ENCODE results near the gene RBBP7. TPM values are rescaled to one million over a fixed set of nuclear protein-coding genes. Genes with fewer than 3 reads are reported as not detected.

RBBP7 gene
- total RNA-seq, 1 donor from 2014 or later: 77.4 TPM

GRCh38 chrX:16903274-16904022 lies 33.3 kb upstream of the RBBP7 start:
- H3K36me3 ChIP-seq (ENCODE audit: control insufficient read depth, insufficient read depth, low read length): no peaks in the 10 kb centered on the region
- H3K27me3 ChIP-seq (ENCODE audit: control insufficient read depth, insufficient read depth, low read length): no peaks in the 10 kb centered on the region
- FAIRE-seq (no peak), DNase-seq (ENCODE audit: low read depth) (no peak)
- H3K4me3 ChIP-seq (ENCODE audit: low read depth, low read length): no peak overlapping the region
- TF ChIP-seq, protein P1, sequence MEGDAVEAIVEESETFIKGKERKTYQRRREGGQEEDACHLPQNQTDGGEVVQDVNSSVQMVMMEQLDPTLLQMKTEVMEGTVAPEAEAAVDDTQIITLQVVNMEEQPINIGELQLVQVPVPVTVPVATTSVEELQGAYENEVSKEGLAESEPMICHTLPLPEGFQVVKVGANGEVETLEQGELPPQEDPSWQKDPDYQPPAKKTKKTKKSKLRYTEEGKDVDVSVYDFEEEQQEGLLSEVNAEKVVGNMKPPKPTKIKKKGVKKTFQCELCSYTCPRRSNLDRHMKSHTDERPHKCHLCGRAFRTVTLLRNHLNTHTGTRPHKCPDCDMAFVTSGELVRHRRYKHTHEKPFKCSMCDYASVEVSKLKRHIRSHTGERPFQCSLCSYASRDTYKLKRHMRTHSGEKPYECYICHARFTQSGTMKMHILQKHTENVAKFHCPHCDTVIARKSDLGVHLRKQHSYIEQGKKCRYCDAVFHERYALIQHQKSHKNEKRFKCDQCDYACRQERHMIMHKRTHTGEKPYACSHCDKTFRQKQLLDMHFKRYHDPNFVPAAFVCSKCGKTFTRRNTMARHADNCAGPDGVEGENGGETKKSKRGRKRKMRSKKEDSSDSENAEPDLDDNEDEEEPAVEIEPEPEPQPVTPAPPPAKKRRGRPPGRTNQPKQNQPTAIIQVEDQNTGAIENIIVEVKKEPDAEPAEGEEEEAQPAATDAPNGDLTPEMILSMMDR (IDR thresholded peaks at IDR 0.05; ENCODE audit: insufficient read depth, low read length, severe bottlenecking): no peak

GRCh38 chrX:16897445-16897844 lies 27.3 kb upstream of the RBBP7 start:
- FAIRE-seq: no peak
- TF ChIP-seq, protein P1 (IDR thresholded peaks at IDR 0.05; ENCODE audit: insufficient read depth, low read length, severe bottlenecking): no peak

DNA sequence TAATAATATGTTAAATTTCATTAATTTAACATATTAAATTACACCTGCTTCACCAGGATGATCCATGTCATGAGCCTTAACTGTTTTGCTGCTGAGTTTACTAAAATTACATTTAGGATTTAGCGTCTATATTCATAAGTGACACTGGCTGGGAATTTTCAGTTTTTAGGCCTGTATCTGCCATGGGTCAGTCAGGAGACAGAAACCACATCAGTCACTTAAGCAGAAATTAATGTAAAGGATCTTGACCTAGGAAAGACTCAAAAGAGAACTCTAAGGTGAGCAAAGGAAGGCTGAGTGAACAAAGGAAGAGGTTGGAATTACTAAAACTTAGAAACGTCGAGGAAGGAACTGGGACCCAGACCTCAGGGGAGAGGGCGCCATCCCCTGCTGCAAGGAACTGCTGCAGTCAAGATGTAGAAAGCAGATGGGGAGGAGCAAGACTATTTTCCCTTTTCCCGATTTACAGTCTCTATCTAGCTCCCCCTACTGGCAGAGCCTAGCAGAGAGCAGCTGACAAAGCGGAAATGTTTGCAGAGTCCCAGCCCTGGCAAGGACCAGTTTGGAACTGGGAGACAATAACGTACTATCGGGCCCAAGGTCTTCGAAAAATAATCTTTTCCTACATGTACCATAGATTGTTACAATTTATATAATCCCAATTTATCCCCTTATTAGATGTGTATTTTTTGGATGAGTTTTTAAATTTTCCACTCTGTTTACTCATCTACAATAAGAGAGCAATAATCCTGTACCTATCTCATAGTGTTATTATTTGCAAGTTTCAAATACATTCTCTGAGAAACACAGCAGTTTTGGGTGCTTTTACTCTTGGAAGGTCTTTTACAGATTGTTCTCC lies 22.6 kb upstream of the RBBP7 start:
- peak; percentile 65 for DNase-seq (ENCODE audit: low read depth)
- Histone ChIP-seq H3K36me3 (ENCODE audit: control insufficient read depth, insufficient read depth, low read length) (no peaks in the 10 kb centered on the region), H3K27me3 (ENCODE audit: control insufficient read depth, insufficient read depth, low read length) (no peaks in the 10 kb centered on the region), H3K4me3 (ENCODE audit: low read depth, low read length) (no peak overlapping the region)
- TF ChIP-seq, protein P1 (IDR thresholded peaks at IDR 0.05; ENCODE audit: insufficient read depth, low read length, severe bottlenecking): peak; percentile 75
- FAIRE-seq: no peak

More at GRCh38 chrX:16897445-16897844, 27.3 kb upstream of the RBBP7 start:
- Histone ChIP-seq H3K27me3 (ENCODE audit: control insufficient read depth, insufficient read depth, low read length) (no peaks in the 10 kb centered on the region), H3K36me3 (ENCODE audit: control insufficient read depth, insufficient read depth, low read length) (no peaks in the 10 kb centered on the region), H3K4me3 (ENCODE audit: low read depth, low read length) (no peak overlapping the region)
- DNase-seq (ENCODE audit: low read depth): no peak

DNA sequence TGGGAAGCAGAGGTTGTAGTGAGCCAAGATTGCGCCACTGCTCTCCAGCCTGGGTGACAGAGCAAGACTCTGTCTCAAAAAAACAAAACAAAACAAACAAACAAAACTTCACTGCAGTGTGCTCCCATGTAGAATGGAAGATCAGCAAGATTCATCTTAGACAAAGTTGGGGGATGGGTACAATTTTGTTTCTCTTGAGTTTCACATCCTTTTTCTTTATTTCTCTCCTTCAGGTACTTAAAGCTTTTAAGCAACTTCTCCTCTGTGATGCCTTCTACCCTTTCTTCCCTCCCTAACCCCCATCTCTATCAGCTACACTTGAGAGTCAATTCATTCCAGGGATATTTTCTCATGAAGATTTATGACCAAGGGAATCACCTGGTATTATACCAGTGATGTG lies 15.5 kb upstream of the RBBP7 start:
- no peaks in the 10 kb centered on the region for H3K27me3 ChIP-seq (ENCODE audit: control insufficient read depth, insufficient read depth, low read length)
- no peak overlapping the region for H3K4me3 ChIP-seq (ENCODE audit: low read depth, low read length)
- DNase-seq (ENCODE audit: low read depth) (no peak), FAIRE-seq (no peak)
- TF ChIP-seq, protein P1 (IDR thresholded peaks at IDR 0.05; ENCODE audit: insufficient read depth, low read length, severe bottlenecking): no peak
- no peaks in the 10 kb centered on the region for H3K36me3 ChIP-seq (ENCODE audit: control insufficient read depth, insufficient read depth, low read length)

DNA sequence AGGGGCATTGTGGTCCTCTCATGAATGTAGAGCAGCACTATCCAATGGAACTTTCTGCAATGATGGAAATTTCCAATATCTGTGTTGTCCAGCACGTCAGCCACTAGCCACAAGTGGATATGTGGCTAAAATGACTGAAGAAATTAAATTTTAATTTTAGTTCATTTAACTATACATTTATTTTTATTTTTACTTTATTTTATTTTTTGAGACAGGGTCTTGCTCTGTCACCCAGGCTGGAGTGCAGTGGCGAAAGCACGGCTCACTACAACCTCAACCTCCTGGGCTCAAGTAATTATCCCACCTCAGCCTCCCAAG lies 13.3 kb upstream of the RBBP7 start:
- no peaks in the 10 kb centered on the region for H3K27me3 ChIP-seq (ENCODE audit: control insufficient read depth, insufficient read depth, low read length)
- no peaks in the 10 kb centered on the region for H3K36me3 ChIP-seq (ENCODE audit: control insufficient read depth, insufficient read depth, low read length)
- DNase-seq (ENCODE audit: low read depth) (no peak), FAIRE-seq (no peak)
- TF ChIP-seq, protein P1 (IDR thresholded peaks at IDR 0.05; ENCODE audit: insufficient read depth, low read length, severe bottlenecking): no peak
- H3K4me3 ChIP-seq (ENCODE audit: low read depth, low read length): no peak overlapping the region
